Activated gamma-delta T cell (primary cell): ENCODE measurements around the gene TMEM82.

ENCODE experiments used
- DNase-seq: peaks from one replicate; lab custom pipeline; 2025; lab: John Stamatoyannopoulos, UW

The TMEM82 gene

GRCh38 chr1:15785683-15786082 lies 43.4 kb downstream of the TMEM82 start:
- DNase-seq = no peak

GRCh38 chr1:15786581-15786980 lies 44.3 kb downstream of the TMEM82 start:
- DNase-seq = no peak

- no peak for DNase-seq
Measured at GRCh38 chr1:15788624-15789301, 46.5 kb downstream of the TMEM82 start.

GRCh38 chr1:15796086-15796462 lies 53.8 kb downstream of the TMEM82 start:
- no peak for DNase-seq
